Endothelial cell of umbilical vein (primary cell): ENCODE data around the gene SH3PXD2A.

Source experiments
- CTCF ChIP-seq, 2 donors: IDR thresholded peaks; 1 replicate in 1 of 2; 2 replicates in 1 of 2; pipeline ENCODE4 v1.5.1; 2011; ENCODE audit warnings: low read length in 2 of 2, mild to moderate bottlenecking in 2 of 2, moderate library complexity in 2 of 2, control low read depth in 1 of 2, inconsistent platforms in 1 of 2, low read depth in 1 of 2; ENCODE audit not compliant: insufficient read depth in 1 of 2; ENCODE audit errors: extremely low read depth in 1 of 2
- MAX ChIP-seq: IDR thresholded peaks from 2 replicates; pipeline ENCODE4 v1.6.1; 2011; ENCODE audit not compliant: insufficient read depth, insufficient read length
- POLR2A ChIP-seq: IDR thresholded peaks from 2 replicates; pipeline ENCODE4 v1.6.1; 2012; ENCODE audit warnings: low read depth, mild to moderate bottlenecking, control low read depth, low read length

GRCh38 chr10:103731609-103732270, 123.6 kb downstream of the SH3PXD2A start:
- TF ChIP-seq POLR2A: no peak
- no peak for TF ChIP-seq CTCF (IDR thresholded peaks at IDR 0.05; ENCODE audit: extremely low read depth in 1 of 2, insufficient read depth in 1 of 2, low read depth in 1 of 2, low read length in 2 of 2)
- no peak for TF ChIP-seq MAX
